Renal cortex interstitium (tissue), 11 donors: ENCODE results near the gene VCAN. TPM values are rescaled to one million over a fixed set of nuclear protein-coding genes. Genes with fewer than 3 reads are reported as not detected.
A peak's percentile ranks its signal among the peaks of the same experiment; 100 is the strongest.

ENCODE experiments used
- DNase-seq, 11 donors: peaks; one replicate each; pipeline ENCODE4 v3.0.0-alpha.2; 2013; ENCODE audit warnings: low read depth in 9 of 11, low spot score in 4 of 11; ENCODE audit errors: extremely low read depth in 1 of 11
- polyA plus RNA-seq, 3 donors: library from polyadenylated mRNA; unstranded; fragments of 120-200 nt; gene quantifications; one replicate each; pipeline ENCODE4 v1.2.1, GENCODE V29; 2013; ENCODE audit not compliant: insufficient read length in 3 of 3

The VCAN gene
- polyA plus RNA-seq, 3 donors, result 310 to 404 (median 347) TPM

DNA sequence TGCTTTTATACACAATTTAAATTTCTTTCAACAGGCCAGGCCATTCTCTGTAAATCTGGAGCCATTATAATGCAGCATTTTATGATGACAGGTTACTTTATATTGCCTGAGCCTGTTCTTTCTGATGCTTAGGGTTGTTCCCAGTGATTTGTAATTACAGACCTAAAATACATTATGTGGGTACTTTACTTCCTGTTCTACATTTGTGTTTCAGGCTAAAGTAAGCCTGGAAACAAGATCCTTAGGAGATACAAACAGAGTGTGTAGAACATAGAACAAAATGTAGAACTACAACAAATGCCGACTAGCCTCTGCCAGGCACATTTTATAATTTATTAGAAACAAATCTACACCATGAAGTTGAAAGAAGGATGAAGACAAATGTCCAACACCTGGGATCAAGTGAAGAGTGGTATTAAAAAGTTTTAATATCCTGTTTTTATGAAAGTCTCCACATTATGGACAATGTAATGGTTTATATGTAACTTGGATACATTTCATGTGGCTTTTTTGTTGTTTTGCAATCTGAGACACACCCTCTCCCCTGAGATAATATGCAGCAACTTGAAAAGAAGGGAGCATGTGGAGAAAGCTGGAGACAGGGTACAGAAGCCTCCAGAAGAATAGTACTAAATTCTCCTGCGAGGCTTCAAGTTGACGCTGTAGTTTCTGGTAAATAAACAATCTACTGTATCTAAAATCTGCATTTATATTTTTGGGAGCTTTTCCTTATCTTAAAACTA is 46.9 kb downstream of the VCAN start:
- no peak for DNase-seq

DNA sequence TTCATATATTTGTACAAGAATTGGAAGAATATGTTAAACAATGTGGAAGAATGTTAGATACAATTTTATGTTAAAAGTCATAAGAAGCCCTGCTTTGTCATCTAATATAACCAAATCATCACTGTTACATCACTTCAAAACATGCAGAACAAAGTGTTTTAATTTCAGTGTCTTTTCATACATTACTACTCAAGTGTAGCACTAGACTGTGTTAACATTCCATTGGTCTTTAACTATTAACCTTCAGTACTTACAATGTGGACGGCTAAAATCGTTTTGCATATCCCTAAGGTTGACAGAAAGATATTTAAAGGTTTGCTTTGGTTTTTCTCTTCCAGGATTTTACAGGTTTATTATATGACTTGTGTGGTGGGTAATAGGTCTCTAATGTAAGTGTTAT is 50.9 kb downstream of the VCAN start:
- DNase-seq, result peak in 1 of 11 donors; percentile 18

DNA sequence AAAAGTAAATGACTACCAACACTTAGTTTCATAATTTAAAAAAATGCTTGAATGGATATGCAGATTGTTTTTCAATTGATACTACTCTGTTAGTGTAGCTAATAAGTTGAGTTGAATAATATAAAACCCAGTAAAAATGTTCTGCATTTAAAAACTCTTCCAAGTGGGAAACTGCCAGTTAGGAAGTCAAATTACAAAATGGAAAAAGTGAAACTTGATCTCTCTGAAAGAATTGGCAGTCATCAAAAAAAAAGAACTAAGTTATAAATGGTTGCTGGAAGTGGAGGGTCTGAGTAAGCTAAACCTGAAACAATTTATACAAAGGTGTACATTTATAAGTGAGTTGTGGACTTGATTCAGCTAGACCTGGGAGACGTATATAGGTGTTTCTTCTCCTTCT is 52.4 kb downstream of the VCAN start:
- DNase-seq, result no peak

DNA sequence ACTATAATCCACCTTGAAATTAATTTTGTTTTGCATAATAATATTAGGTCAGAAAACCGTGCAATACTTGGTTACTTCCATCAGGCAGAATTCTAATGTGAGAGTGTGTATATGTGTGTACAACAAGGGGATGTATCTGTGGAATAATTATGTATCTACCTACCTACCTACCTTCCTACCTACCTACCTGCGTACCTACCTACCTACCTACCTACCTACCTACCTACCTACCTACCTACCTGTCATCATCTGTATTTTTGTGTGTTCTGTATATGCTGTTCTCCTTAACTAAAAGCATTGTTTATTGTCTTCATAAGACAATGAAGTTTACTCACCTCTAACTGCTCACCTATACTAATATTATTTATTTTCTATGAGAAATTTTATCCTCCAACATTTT is 52.8 kb downstream of the VCAN start:
- no peak for DNase-seq

DNA sequence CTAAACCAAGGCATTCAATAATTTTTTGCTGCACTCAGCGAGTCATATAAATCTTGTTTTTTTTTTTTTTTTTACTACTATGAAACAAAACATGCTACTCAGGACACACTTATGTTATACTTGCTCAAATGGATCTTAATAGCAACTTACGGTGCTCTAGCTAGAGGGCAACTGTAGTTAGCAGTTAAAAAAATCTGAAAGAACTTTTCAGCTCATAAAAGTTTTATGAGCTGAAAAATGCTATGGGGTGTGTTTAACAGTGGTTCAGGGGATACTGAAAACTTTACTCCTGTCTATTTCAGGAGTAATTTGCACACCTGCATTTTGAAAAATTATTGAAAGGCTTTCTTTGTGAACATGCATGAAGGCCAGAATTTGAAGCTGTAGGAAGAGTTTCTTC is 53.4 kb downstream of the VCAN start:
- DNase-seq, result no peak

DNA sequence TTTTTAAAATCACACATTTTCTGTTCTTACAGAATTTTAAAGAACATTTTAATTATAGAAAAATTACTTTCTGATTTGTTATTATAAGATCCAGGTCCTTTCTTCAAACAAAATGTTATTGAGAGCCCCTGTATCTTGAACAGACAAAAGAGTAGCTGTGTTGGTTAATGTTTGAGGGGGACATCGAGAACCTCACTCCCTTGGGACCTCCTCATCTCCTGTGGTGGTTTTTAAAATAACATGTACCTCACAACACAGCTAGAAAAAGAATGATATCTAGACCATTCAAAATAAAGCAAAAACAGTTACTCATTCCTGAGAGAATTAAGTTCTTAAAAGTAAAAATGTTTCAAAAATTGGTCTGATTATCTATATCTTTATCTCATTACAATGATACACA is 54.7 kb downstream of the VCAN start:
- DNase-seq, result no peak

DNA sequence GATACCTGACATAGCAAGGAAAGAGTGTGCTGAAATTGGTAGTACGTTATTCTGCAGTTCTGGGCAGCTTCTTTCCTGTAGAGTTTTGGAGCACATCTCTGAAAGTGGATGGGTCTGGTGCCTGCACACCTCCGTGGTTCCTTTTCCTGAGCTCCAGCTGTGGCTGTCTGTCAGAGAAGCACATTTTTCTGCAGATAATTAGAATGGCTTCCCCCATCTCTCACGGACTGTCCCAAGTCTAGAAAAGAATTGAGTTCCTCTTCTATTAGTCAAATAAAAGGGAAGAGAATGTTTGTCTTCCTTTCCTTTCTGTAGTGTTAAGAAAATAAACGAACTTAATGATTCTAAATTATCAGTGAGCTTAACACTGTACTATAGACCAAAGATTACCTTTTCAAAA is 55.7 kb downstream of the VCAN start:
- DNase-seq, result no peak

DNA sequence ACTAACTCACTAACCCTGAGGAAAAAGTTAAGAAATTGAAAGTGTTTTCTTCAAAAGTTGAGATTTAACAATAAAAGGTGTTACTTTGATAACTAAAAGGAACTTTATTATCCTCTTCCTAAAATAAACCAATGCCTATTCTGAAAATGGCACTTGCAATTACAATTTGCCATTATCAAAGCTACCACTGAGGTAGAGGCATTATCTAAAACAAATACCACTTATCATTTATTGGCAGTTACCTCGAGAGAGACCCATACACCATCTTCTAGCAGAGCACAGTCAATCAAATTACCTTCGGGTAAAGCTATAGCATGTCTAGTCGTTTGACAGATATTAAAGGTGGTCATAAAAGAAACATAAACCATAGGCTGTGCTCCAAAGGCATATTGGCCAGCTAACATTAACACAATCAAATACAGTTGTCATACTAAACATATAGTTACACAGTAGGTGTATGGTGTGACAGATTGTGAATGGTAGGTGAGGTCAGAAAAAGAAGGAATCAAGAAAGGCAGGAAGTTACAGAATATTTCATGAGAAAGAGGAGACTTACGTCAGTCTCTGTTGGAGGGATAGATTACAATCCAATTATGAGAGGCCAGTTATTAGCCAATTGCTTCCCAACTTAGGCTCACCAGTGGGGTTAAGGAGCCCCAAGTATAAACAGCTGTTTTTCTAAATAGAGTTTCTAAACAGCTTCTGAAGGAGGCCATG is 56.3 kb downstream of the VCAN start:
- no peak for DNase-seq

DNA sequence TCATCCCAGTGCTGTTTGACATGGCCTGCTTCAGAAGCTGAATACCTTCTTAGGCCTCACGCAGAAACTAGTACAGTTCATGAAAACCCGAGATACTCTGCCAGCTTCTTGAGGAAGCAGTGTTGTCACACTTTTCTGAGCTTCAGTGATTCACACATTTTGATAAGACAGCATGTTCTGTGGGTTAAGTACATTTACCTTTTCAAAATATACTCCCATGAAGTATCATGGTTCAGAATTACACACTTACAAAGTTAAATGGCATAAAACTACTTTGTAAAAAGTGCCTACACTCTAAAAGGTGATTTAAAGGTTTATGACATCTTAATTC is 56.9 kb downstream of the VCAN start:
- DNase-seq, result no peak

DNA sequence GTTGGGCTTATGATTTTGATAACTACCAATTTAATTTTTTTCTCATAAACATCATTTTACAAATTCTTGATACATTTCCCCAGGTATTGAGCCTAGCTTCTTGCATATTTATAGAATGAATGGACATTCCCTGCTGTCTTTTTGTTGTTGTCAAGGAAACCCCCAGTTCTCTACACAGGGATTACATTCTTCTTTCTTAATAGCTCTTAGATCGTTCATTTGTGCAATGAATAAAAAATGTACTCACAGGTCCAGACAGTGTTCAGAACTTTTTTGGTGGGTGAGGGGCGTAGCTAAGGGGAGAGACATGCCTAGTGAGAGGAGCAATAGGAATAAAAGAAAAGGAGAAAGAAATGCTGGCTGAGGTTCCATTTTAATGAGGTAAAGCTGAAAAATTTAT is 58.6 kb downstream of the VCAN start:
- no peak for DNase-seq

DNA sequence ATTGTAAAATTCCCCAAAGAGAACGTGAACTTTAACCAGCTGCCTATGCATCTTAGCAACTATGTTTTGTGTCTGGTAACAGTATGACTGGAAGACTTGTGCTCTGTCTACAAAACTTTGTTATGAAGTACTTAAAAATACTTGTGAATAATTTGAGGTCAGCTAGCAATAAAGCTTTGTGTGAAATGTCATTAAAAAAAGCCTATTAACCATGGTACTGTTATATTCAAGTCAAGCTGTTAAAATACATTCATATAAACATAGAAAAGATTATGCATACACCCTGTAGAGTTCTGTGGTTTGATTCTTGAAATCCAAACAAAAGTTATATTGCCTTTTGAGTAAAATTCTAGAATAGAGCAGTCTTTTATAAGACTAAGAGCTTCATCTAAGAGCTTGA is 60.1 kb downstream of the VCAN start:
- DNase-seq, result peak in 2 of 11 donors; percentile 18 to 19

DNA sequence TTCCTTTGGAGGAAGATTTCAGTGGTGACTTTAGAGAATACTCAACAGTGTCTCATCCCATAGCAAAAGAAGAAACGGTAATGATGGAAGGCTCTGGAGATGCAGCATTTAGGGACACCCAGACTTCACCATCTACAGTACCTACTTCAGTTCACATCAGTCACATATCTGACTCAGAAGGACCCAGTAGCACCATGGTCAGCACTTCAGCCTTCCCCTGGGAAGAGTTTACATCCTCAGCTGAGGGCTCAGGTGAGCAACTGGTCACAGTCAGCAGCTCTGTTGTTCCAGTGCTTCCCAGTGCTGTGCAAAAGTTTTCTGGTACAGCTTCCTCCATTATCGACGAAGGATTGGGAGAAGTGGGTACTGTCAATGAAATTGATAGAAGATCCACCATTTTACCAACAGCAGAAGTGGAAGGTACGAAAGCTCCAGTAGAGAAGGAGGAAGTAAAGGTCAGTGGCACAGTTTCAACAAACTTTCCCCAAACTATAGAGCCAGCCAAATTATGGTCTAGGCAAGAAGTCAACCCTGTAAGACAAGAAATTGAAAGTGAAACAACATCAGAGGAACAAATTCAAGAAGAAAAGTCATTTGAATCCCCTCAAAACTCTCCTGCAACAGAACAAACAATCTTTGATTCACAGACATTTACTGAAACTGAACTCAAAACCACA is 67.4 kb downstream of the VCAN start:
- no peak for DNase-seq

DNA sequence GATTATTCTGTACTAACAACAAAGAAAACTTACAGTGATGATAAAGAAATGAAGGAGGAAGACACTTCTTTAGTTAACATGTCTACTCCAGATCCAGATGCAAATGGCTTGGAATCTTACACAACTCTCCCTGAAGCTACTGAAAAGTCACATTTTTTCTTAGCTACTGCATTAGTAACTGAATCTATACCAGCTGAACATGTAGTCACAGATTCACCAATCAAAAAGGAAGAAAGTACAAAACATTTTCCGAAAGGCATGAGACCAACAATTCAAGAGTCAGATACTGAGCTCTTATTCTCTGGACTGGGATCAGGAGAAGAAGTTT is 67.9 kb downstream of the VCAN start:
- DNase-seq, result no peak

DNA sequence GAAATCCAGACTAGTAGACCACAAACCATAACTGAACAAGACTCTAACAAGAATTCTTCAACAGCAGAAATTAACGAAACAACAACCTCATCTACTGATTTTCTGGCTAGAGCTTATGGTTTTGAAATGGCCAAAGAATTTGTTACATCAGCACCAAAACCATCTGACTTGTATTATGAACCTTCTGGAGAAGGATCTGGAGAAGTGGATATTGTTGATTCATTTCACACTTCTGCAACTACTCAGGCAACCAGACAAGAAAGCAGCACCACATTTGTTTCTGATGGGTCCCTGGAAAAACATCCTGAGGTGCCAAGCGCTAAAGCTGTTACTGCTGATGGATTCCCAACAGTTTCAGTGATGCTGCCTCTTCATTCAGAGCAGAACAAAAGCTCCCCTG is 68.6 kb downstream of the VCAN start:
- no peak for DNase-seq

DNA sequence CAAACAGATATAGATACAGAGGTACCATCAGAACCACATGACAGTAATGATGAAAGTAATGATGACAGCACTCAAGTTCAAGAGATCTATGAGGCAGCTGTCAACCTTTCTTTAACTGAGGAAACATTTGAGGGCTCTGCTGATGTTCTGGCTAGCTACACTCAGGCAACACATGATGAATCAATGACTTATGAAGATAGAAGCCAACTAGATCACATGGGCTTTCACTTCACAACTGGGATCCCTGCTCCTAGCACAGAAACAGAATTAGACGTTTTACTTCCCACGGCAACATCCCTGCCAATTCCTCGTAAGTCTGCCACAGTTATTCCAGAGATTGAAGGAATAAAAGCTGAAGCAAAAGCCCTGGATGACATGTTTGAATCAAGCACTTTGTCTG is 69.2 kb downstream of the VCAN start:
- no peak for DNase-seq

DNA sequence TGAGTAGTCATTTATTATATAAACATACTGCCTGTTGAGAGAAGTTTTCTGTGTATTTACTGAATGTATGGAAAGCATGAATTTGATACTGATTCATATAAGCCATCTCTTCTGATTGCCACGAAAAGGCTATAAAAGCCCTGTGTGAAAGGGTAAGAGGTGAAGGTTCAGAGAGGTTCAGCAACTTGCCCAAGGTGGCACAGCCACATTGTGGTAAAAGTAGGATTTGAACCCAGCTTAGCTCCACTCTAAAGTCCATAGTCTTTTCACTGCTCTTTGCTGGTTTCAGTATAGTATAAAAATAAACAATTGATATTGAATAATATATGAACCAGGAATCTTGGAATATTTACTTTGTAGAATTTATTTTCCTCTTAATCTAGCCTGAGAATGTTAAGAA is 71.3 kb downstream of the VCAN start:
- no peak for DNase-seq

DNA sequence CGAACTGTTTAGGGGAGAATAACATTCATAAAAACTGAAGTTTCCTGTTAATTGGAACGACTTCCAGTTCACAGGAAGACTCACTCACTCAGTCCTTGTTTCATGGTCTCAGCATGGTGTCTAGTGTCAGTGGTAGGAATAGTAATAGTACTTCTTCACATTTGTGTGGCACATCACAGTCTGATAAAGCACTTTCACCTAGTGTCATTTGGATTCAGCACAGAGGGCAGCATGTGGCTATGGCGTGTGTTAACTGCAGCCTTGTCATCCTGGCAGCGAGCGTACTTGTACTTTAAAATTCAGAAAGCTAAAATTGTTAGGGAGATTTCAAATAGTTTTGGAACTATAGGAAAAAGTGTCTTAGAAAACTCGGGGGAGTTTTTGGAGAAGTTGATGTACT is 72.4 kb downstream of the VCAN start:
- DNase-seq, result no peak

DNA sequence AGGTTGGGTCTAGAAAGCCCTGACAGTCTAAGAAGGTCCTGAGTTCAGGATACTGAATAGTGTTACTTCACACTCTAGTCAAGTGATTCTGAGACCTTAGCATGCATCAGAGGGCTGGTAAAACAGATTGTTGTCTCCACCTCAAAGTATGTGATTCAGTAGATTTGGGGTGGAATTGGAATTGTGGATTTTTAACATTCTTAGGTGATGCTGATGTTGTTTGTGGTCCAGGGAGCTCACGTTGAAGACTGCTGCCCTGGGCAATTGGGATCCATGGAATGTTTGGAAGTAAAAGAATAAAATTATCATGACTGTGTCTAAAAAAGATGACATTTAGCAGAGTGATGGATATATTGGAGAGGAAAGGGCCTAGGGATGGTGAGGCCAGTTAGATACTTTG is 75.6 kb downstream of the VCAN start:
- DNase-seq, result no peak

DNA sequence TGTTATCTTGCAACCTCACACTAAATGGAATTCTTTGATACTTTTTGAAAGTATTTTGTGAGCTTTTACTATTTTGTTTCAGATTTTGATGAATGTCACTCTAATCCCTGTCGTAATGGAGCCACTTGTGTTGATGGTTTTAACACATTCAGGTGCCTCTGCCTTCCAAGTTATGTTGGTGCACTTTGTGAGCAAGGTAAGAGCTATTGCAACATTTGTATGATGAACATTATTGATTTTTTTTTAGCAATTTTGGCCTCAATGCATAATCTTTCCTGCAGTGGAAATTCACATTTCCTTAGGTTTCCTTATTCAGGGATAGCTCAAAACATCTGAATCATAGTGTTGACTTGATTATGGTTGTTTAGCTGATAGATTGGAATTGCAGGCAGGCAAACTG is 76.3 kb downstream of the VCAN start:
- DNase-seq, result no peak

DNA sequence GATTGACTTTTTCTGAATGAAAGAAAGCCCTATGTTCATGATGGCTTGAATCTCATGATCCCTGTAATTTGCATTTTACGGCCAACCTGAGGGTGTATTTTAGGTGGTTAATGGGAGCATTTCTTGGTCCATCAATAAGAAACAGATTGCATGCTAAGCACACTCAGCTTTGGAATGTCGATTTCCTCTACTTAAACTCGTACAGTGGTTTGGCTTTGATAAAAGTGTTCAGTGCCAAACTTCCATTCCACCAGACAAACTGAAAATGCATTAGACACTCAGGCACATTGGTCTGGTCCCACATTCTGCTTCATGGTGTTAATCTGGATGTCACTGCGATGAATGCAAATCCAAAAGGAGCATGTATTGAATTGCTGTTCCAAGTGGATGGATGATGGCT is 77.0 kb downstream of the VCAN start:
- DNase-seq, result no peak

DNA sequence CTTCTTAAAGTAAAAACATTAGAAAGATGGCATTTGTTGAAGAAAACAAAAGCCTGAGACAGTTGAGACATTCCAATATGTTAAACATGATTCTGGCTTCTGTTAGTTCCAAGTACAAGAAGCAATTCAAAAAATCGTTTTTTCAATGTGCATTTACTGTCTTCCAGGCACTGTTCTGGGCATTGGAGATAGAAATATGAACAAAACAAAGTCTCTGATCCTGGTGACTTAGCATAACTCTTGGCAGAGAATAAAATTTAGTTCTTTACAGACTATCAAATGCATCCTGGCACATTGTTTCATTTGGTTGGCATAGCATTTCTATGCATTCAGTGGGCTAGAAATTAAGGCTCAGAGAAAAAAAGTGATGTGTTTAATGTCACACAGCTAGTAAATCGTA is 77.5 kb downstream of the VCAN start:
- DNase-seq, result no peak
